Limb (tissue), 2 donors: ENCODE results near the gene ERC2.

ENCODE experiments used
- DNase-seq, 2 donors: peaks; one replicate each; pipeline ENCODE4 v3.0.0-alpha.2; 2016; ENCODE audit errors: extremely low spot score in 2 of 2

Gene ERC2

GRCh38 chr3:56001537-56001936 is 466.7 kb downstream of the ERC2 start:
- no peak for DNase-seq

- DNase-seq = no peak
These were observed 478.9 kb downstream of the ERC2 start for GRCh38 chr3:55989366-55989765.

- no peak for DNase-seq
These were observed 479.4 kb downstream of the ERC2 start for GRCh38 chr3:55988905-55989304.

- no peak for DNase-seq
These were observed 483.6 kb downstream of the ERC2 start for GRCh38 chr3:55984626-55985025.

- no peak for DNase-seq
These were observed 489.3 kb downstream of the ERC2 start for GRCh38 chr3:55978953-55979352.

GRCh38 chr3:55974421-55975165 is 493.7 kb downstream of the ERC2 start:
- peak; percentile 55 to 58 for DNase-seq

GRCh38 chr3:55969634-55970033 is 498.6 kb downstream of the ERC2 start:
- DNase-seq = no peak

- no peak for DNase-seq
These were observed 499.9 kb downstream of the ERC2 start for GRCh38 chr3:55968331-55968730.

- no peak for DNase-seq
These were observed 501.7 kb downstream of the ERC2 start for GRCh38 chr3:55966566-55966965.

GRCh38 chr3:55965776-55966175 is 502.5 kb downstream of the ERC2 start:
- DNase-seq = no peak

- no peak for DNase-seq
These were observed 503.7 kb downstream of the ERC2 start for GRCh38 chr3:55964491-55964985.

- DNase-seq = no peak
These were observed 504.7 kb downstream of the ERC2 start for GRCh38 chr3:55963601-55964000.

GRCh38 chr3:55959471-55960080 is 508.7 kb downstream of the ERC2 start:
- DNase-seq = no peak

- DNase-seq = no peak
These were observed 509.7 kb downstream of the ERC2 start for GRCh38 chr3:55958605-55959004.

GRCh38 chr3:55955891-55956477 is 512.3 kb downstream of the ERC2 start:
- DNase-seq = no peak

GRCh38 chr3:55951388-55951787 is 516.9 kb downstream of the ERC2 start:
- no peak for DNase-seq

GRCh38 chr3:55947406-55947805 is 520.9 kb downstream of the ERC2 start:
- no peak for DNase-seq

- no peak for DNase-seq
These were observed 521.6 kb downstream of the ERC2 start for GRCh38 chr3:55946574-55947160.

GRCh38 chr3:55942868-55943267 is 525.4 kb downstream of the ERC2 start:
- DNase-seq = no peak

GRCh38 chr3:55939287-55939686 is 529.0 kb downstream of the ERC2 start:
- no peak for DNase-seq

- DNase-seq = no peak
These were observed 531.0 kb downstream of the ERC2 start for GRCh38 chr3:55937301-55937700.

- no peak for DNase-seq
These were observed 531.7 kb downstream of the ERC2 start for GRCh38 chr3:55936549-55937052.
